ENCODE measurements around the gene PSMD2.

DNA sequence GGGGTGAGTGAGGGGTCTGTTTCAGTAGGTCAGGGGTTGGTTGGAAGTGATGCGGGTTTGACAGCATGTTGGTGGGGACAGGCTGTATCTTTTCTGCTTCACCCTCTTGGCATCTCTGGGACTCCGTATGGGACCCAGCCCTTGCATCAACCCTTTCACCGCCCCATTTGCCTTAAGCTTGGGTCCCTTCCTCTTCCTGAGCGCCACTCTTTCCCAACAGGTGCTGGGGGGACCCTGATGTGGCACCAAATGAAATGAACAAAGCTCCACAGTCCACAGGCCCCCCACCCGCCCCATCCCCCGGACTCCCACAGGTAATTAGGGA, 16.5 kb downstream of the PSMD2 start:
- TF ChIP-seq, protein P1, sequence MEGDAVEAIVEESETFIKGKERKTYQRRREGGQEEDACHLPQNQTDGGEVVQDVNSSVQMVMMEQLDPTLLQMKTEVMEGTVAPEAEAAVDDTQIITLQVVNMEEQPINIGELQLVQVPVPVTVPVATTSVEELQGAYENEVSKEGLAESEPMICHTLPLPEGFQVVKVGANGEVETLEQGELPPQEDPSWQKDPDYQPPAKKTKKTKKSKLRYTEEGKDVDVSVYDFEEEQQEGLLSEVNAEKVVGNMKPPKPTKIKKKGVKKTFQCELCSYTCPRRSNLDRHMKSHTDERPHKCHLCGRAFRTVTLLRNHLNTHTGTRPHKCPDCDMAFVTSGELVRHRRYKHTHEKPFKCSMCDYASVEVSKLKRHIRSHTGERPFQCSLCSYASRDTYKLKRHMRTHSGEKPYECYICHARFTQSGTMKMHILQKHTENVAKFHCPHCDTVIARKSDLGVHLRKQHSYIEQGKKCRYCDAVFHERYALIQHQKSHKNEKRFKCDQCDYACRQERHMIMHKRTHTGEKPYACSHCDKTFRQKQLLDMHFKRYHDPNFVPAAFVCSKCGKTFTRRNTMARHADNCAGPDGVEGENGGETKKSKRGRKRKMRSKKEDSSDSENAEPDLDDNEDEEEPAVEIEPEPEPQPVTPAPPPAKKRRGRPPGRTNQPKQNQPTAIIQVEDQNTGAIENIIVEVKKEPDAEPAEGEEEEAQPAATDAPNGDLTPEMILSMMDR (conservative IDR thresholded peaks at IDR 0.05; ENCODE audit: low read depth, low read length): no peak
- no peak for TF ChIP-seq EZH2 (IDR thresholded peaks at IDR 0.05; ENCODE audit: borderline replicate concordance, low read depth, low read length, poor library complexity, severe bottlenecking)
